Small intestine (tissue), 7 donors: ENCODE data around the gene UBE2G1. TPM values are rescaled to one million over a fixed set of nuclear protein-coding genes. Genes with fewer than 3 reads are reported as not detected.

Experiments
- DNase-seq, 2 donors: peaks; one replicate each; pipeline versions ENCODE4 v3.0.0 to v3.0.0-alpha.2; 2013
- FAIRE-seq: peaks from 2 replicates; lab custom pipeline; 2012; peaks lifted over from hg19 to GRCh38; lab: Jason Lieb, UNC
- H3K27ac ChIP-seq, 3 donors: one replicate each; pipeline ENCODE4 v1.5.1; 2013; ENCODE audit warnings: low read length in 2 of 3, mild to moderate bottlenecking in 2 of 3, control low read depth in 1 of 3, inconsistent platforms in 1 of 3, low read depth in 1 of 3, moderate library complexity in 1 of 3
- H3K27me3 ChIP-seq, 3 donors: one replicate each; pipeline ENCODE4 v1.6.1; 2013; ENCODE audit warnings: low read length in 3 of 3, inconsistent platforms in 1 of 3; ENCODE audit not compliant: control insufficient read depth in 3 of 3, insufficient read depth in 3 of 3
- H3K36me3 ChIP-seq, 3 donors: one replicate each; pipeline ENCODE4 v1.6.1; 2013; ENCODE audit warnings: low read length in 3 of 3, inconsistent platforms in 1 of 3, low read depth in 1 of 3, mild to moderate bottlenecking in 1 of 3, moderate library complexity in 1 of 3; ENCODE audit not compliant: control insufficient read depth in 3 of 3, insufficient read depth in 2 of 3
- H3K4me1 ChIP-seq, 3 donors: one replicate each; pipeline ENCODE4 v1.6.1; 2013; ENCODE audit warnings: low read length in 2 of 3, inconsistent platforms in 1 of 3, low read depth in 1 of 3, mild to moderate bottlenecking in 1 of 3, moderate library complexity in 1 of 3; ENCODE audit not compliant: control insufficient read depth in 3 of 3, insufficient read depth in 2 of 3
- H3K4me3 ChIP-seq, 3 donors: one replicate each; pipeline ENCODE4 v1.5.1; 2013; ENCODE audit warnings: low read length in 3 of 3, control low read depth in 1 of 3, inconsistent platforms in 1 of 3, low read depth in 1 of 3, mild to moderate bottlenecking in 1 of 3, moderate library complexity in 1 of 3
- H3K9me3 ChIP-seq, 2 donors: one replicate each; pipeline ENCODE4 v1.6.1; 2013; ENCODE audit warnings: low read depth in 1 of 2, low read length in 1 of 2; ENCODE audit not compliant: control insufficient read depth in 2 of 2, insufficient read depth in 1 of 2
- WGBS, 3 donors: extraction: QIAGEN DNeasy Blood & Tissue Kit; methylation state at CpG; one replicate each; pipeline ENCODE4 v1.1.7; 2013; 5-methylcytosine and 5-hydroxymethylcytosine counted together
- polyA plus RNA-seq, 4 donors: library from polyadenylated mRNA; stranded (reverse) in 3 of 4; unstranded in 1 of 4; fragments of 200-250 nt in 3 of 4; fragments of 120-200 nt in 1 of 4; gene quantifications; one replicate each; pipeline versions ENCODE4 v1.2.1 to v1.2.3, GENCODE V29; 2013
- donor health status: healthy with polysubstance abuse.
- donor health status: control.
- donor health status: control.
- donor health status: Bipolar disorder and iron deficiency.
- donor health status: healthy.

UBE2G1 gene
- polyA plus RNA-seq, 4 donors = 15.7 to 45.0 (median 31.4) TPM

- H3K9me3 ChIP-seq = no peaks in the 10 kb centered on the region
- H3K4me3 ChIP-seq = no peak overlapping the region
- H3K36me3 ChIP-seq = peaks cover 0 to 8% (median 0%) of the 10 kb centered on the region in 3 donors
- H3K27ac ChIP-seq = no peak overlapping the region
- FAIRE-seq (no peak), DNase-seq (no peak)
- H3K27me3 ChIP-seq = no peaks in the 10 kb centered on the region
- peaks cover 0 to 3% (median 0%) of the 10 kb centered on the region in 3 donors for H3K4me1 ChIP-seq
Measured at GRCh38 chr17:4326112-4326511, 40.4 kb downstream of the UBE2G1 start.

DNA sequence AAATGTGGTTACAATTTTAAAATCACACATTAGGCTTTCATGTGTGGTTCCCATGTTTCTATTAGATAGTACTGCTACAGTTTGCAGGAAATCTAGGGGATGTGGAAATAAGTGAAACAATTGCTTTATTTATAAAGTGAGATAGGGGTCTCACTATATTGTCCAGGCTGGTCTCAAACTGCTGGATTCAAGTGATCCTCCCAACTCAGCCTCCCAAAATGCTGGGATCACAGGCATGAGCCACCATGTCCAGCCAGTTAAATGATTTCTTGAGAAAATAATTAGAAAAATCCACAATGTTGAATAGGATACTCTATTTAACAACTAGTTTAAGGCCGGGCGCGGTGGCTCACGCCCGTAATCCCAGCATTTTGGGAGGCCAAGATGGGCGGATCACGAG, 42.0 kb downstream of the UBE2G1 start:
- 97 to 98% (median 98%) methylated on average over 7 of the region's 7 CpGs for whole genome bisulfite sequencing, 3 donors
- Histone ChIP-seq H3K4me3 (no peak overlapping the region), H3K27ac (no peak overlapping the region), H3K9me3 (no peaks in the 10 kb centered on the region), H3K4me1 (peaks cover 0 to 3% (median 0%) of the 10 kb centered on the region in 3 donors), H3K36me3 (peaks cover 0 to 9% (median 0%) of the 10 kb centered on the region in 3 donors), H3K27me3 (no peaks in the 10 kb centered on the region)
- FAIRE-seq (no peak), DNase-seq (no peak)

GRCh38 chr17:4319221-4319620, 47.3 kb downstream of the UBE2G1 start:
- peaks cover 0 to 5% (median 0%) of the 10 kb centered on the region in 3 donors for H3K4me1 ChIP-seq
- H3K27ac ChIP-seq = no peak overlapping the region
- peaks cover 0 to 11% (median 0%) of the 10 kb centered on the region in 3 donors for H3K36me3 ChIP-seq
- FAIRE-seq (no peak), DNase-seq (no peak)
- H3K9me3 ChIP-seq = no peaks in the 10 kb centered on the region
- WGBS, 3 donors = 90 to 93% (median 90%) methylated on average over 4 of the region's 4 CpGs
- H3K27me3 ChIP-seq = no peaks in the 10 kb centered on the region
- no peak overlapping the region for H3K4me3 ChIP-seq

DNA sequence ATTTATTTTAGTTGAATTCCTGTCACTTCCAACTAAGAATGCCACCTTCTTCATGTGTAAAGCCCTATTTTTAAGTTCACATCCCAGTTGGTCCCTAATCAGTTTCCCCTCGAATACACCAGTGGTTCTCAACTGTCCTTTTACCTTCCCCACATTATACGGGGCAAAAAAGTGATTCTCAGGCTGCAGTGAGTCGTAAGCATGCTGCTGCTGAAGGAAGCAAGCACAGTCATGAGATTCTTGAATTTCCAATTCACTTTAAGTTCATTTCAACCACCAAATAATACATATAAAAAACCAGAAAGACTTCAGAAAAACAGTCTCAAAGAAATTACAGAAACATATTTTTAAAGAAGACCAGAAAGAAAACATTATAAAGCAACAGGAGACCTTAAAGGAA, 47.9 kb downstream of the UBE2G1 start:
- WGBS, 3 donors = 48 to 58% (median 53%) methylated on average over 3 of the region's 3 CpGs
- no peak overlapping the region for H3K27ac ChIP-seq
- peaks cover 0 to 11% (median 0%) of the 10 kb centered on the region in 3 donors for H3K36me3 ChIP-seq
- FAIRE-seq = no peak
- no peaks in the 10 kb centered on the region for H3K27me3 ChIP-seq
- no peak overlapping the region for H3K4me3 ChIP-seq
- no peaks in the 10 kb centered on the region for H3K9me3 ChIP-seq
- H3K4me1 ChIP-seq = peaks cover 0 to 5% (median 0%) of the 10 kb centered on the region in 3 donors
- no peak for DNase-seq

DNA sequence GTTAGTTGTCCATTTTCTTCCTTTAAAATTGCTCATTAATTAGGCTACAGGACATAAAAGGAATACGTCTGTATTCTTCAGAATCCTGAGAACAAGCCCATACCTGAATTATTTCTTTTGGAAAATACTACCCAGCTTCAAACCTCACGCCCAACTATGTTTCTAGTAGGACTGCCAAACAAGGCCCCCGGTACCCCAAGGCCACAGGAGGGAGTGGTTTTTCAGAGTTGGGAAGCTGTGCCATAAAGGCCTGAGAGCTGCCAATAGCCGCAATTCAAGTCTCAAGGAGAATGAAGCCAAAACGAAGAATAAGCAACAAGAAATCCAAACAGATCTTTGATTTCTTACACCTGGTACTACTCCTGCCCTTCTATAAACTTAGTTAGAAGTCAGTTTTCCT, 48.3 kb downstream of the UBE2G1 start:
- Histone ChIP-seq H3K9me3 (no peaks in the 10 kb centered on the region), H3K4me1 (peaks cover 0 to 2% (median 0%) of the 10 kb centered on the region in 3 donors), H3K27me3 (no peaks in the 10 kb centered on the region), H3K36me3 (peaks cover 0 to 11% (median 0%) of the 10 kb centered on the region in 3 donors), H3K27ac (no peak overlapping the region), H3K4me3 (no peak overlapping the region)
- FAIRE-seq (no peak), DNase-seq (no peak)
- WGBS, 3 donors = 46 to 54% (median 52%) methylated on average over 5 of the region's 5 CpGs

GRCh38 chr17:4317610-4318009, 48.9 kb downstream of the UBE2G1 start:
- Histone ChIP-seq H3K36me3 (peaks cover 0 to 11% (median 0%) of the 10 kb centered on the region in 3 donors), H3K4me1 (peaks cover 0 to 5% (median 0%) of the 10 kb centered on the region in 3 donors), H3K4me3 (no peak overlapping the region), H3K9me3 (no peaks in the 10 kb centered on the region), H3K27me3 (no peaks in the 10 kb centered on the region), H3K27ac (no peak overlapping the region)
- FAIRE-seq (no peak), DNase-seq (peak in 1 of 2 donors; percentile 12)
- WGBS, 3 donors = 22 to 54% (median 33%) methylated on average over 5 of the region's 5 CpGs

- Histone ChIP-seq H3K27ac (no peak overlapping the region), H3K27me3 (no peaks in the 10 kb centered on the region), H3K36me3 (peaks cover 0 to 11% (median 0%) of the 10 kb centered on the region in 3 donors), H3K9me3 (no peaks in the 10 kb centered on the region), H3K4me3 (no peak overlapping the region), H3K4me1 (peaks cover 0 to 5% (median 0%) of the 10 kb centered on the region in 3 donors)
- FAIRE-seq = no peak
- no peak for DNase-seq
- WGBS, 3 donors = 95 to 97% (median 97%) methylated on average over 10 of the region's 10 CpGs
Measured at GRCh38 chr17:4316648-4317047, 49.8 kb downstream of the UBE2G1 start.

- no peak for FAIRE-seq
Measured at GRCh38 chr17:4314618-4315017, 51.9 kb downstream of the UBE2G1 start.

DNA sequence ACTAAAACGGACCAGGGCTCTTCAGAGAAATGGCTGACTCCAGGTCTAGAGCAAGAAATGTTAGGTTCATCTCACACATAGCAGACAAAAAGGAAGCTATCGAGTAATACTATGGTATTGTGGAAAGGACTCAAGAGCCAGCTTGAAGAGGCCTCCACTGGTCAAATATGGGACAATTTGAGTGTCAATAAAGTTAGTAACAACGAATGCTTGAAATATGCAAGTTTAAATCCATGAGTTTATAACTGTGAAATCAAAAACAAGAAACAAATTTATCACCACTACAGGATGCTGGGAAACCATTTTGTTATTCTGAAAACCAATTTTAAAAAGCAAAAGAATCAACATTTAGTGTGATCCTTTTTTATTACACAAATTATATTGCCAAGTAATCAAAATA, 52.3 kb downstream of the UBE2G1 start:
- DNase-seq = no peak
- Histone ChIP-seq H3K36me3 (peaks cover 0 to 5% (median 0%) of the 10 kb centered on the region in 3 donors), H3K4me3 (no peak overlapping the region), H3K9me3 (no peaks in the 10 kb centered on the region), H3K27ac (no peak overlapping the region), H3K27me3 (no peaks in the 10 kb centered on the region), H3K4me1 (peaks cover 0 to 12% (median 8%) of the 10 kb centered on the region in 3 donors)
- 75 to 91% (median 84%) methylated on average over 3 of the region's 3 CpGs for WGBS, 3 donors
- no peak for FAIRE-seq

More at GRCh38 chr17:4314618-4315017, 51.9 kb downstream of the UBE2G1 start:
- Histone ChIP-seq H3K9me3 (no peaks in the 10 kb centered on the region), H3K4me1 (peaks cover 0 to 12% (median 8%) of the 10 kb centered on the region in 3 donors), H3K27me3 (no peaks in the 10 kb centered on the region), H3K36me3 (peaks cover 0 to 9% (median 0%) of the 10 kb centered on the region in 3 donors), H3K27ac (no peak overlapping the region), H3K4me3 (no peak overlapping the region)
- no peak for DNase-seq
- 82 to 90% (median 84%) methylated on average over 1 of the region's 1 CpG for WGBS, 3 donors
